ENCODE data around the gene COX4I2.

The COX4I2 gene

GRCh38 chr20:31678389-31679356 lies 41.0 kb downstream of the COX4I2 start:
- no peak for TF ChIP-seq CTCF (IDR thresholded peaks at IDR 0.05; ENCODE audit: low read length, missing control alignments)
- peak; percentile 36 for DNase-seq (ENCODE audit: low read depth)
- no peak overlapping the region for H3K4me3 ChIP-seq (replicated peaks; ENCODE audit: low read depth, low read length)

GRCh38 chr20:31679357-31680285 lies 41.9 kb downstream of the COX4I2 start:
- no peak for DNase-seq (ENCODE audit: low read depth)
- no peak for TF ChIP-seq CTCF (IDR thresholded peaks at IDR 0.05; ENCODE audit: low read length, missing control alignments)
- no peak overlapping the region for H3K4me3 ChIP-seq (replicated peaks; ENCODE audit: low read depth, low read length)

- no peak for TF ChIP-seq CTCF (IDR thresholded peaks at IDR 0.05; ENCODE audit: low read length, missing control alignments)
- DNase-seq (ENCODE audit: low read depth) = no peak
- no peak overlapping the region for H3K4me3 ChIP-seq (replicated peaks; ENCODE audit: low read depth, low read length)
These were observed 42.8 kb downstream of the COX4I2 start for GRCh38 chr20:31680286-31681127.

- no peak for DNase-seq (ENCODE audit: low read depth)
- no peak overlapping the region for H3K4me3 ChIP-seq (replicated peaks; ENCODE audit: low read depth, low read length)
- no peak for TF ChIP-seq CTCF (IDR thresholded peaks at IDR 0.05; ENCODE audit: low read length, missing control alignments)
These were observed 43.5 kb downstream of the COX4I2 start for GRCh38 chr20:31681128-31681727.

GRCh38 chr20:31681769-31682168 lies 44.1 kb downstream of the COX4I2 start:
- H3K4me3 ChIP-seq (replicated peaks; ENCODE audit: low read depth, low read length) = no peak overlapping the region
- no peak for DNase-seq (ENCODE audit: low read depth)
- no peak for TF ChIP-seq CTCF (IDR thresholded peaks at IDR 0.05; ENCODE audit: low read length, missing control alignments)

GRCh38 chr20:31682352-31682751 lies 44.6 kb downstream of the COX4I2 start:
- DNase-seq (ENCODE audit: low read depth) = no peak
- no peak overlapping the region for H3K4me3 ChIP-seq (replicated peaks; ENCODE audit: low read depth, low read length)
- no peak for TF ChIP-seq CTCF (IDR thresholded peaks at IDR 0.05; ENCODE audit: low read length, missing control alignments)

Data from fibroblast of pulmonary artery (primary cell).